OCI-LY7 (cell line): ENCODE data around the gene CFL1. TPM values are rescaled to one million over a fixed set of nuclear protein-coding genes. Genes with fewer than 3 reads are reported as not detected.

Experiments
- BruUV-seq: library from RNA; stranded (reverse); fragments of 400-500 nt; replicated peaks from 2 replicates; lab custom pipeline; 2021; lab: Mats Ljungman, UMichigan
- CTCF ChIA-PET: fragments of 300-600 bp; sonication (Branson Sonifier 250); formaldehyde crosslinking; loops from one replicate; lab custom pipeline; 2022; ENCODE audit warnings: antibody characterized with exemption; ENCODE audit not compliant: unreplicated experiment; lab: Charles Lee
- POLR2A ChIA-PET: fragments of 300-600 bp; sonication (Branson Sonifier 250); formaldehyde crosslinking; loops from one replicate; lab custom pipeline; 2022; ENCODE audit warnings: antibody characterized with exemption; lab: Charles Lee
- DNase-seq: peaks from one replicate; pipeline ENCODE4 v3.0.0-alpha.2; 2015; ENCODE audit warnings: low spot score
- H2AFZ ChIP-seq: fragments of 200-600 bp; sonication (generic), shearing (Covaris generic); 2 replicates; pipeline ENCODE4 v1.6.1; 2014; ENCODE audit warnings: mild to moderate bottlenecking, antibody characterized with exemption, low read length, moderate library complexity
- H3K27ac ChIP-seq: fragments of 200-600 bp; sonication (generic); 2 replicates; pipeline ENCODE4 v1.5.1; 2014; ENCODE audit warnings: mixed run types, low read depth, mild to moderate bottlenecking, moderate library complexity, low read length, inconsistent platforms; ENCODE audit not compliant: poor library complexity, severe bottlenecking
- H3K36me3 ChIP-seq: fragments of 200-600 bp; sonication (generic); 2 replicates; pipeline ENCODE4 v1.6.1; 2014; ENCODE audit warnings: mild to moderate bottlenecking, antibody characterized with exemption, low read length, moderate library complexity, mixed read lengths; ENCODE audit not compliant: insufficient read depth
- H3K4me1 ChIP-seq: fragments of 200-600 bp; sonication (generic); 2 replicates; pipeline ENCODE4 v1.5.1; 2014; ENCODE audit warnings: mild to moderate bottlenecking, low read length; ENCODE audit not compliant: insufficient read depth, poor library complexity, severe bottlenecking
- H3K4me2 ChIP-seq: fragments of 200-600 bp; sonication (generic); 2 replicates; pipeline ENCODE4 v1.6.1; 2014; ENCODE audit warnings: mild to moderate bottlenecking, low read length
- H3K4me3 ChIP-seq: fragments of 200-600 bp; sonication (generic); 2 replicates; pipeline ENCODE4 v1.5.1; 2014; ENCODE audit warnings: mild to moderate bottlenecking, low read depth, low read length; ENCODE audit not compliant: poor library complexity, severe bottlenecking
- H3K79me2 ChIP-seq: fragments of 200-600 bp; sonication (generic); 2 replicates; pipeline ENCODE4 v1.6.1; 2016; ENCODE audit warnings: low read depth, mild to moderate bottlenecking, low read length, moderate library complexity, mixed read lengths; ENCODE audit not compliant: insufficient read depth
- H3K9me2 ChIP-seq: fragments of 200-600 bp; sonication (generic); 2 replicates; pipeline ENCODE4 v1.6.1; 2016; ENCODE audit warnings: mild to moderate bottlenecking, low read length, mixed read lengths; ENCODE audit not compliant: insufficient read depth
- H3K9me3 ChIP-seq: fragments of 200-600 bp; sonication (generic); 2 replicates; pipeline ENCODE4 v1.6.1; 2014; ENCODE audit warnings: mild to moderate bottlenecking, mixed run types, low read length, mixed read lengths
- H4K20me1 ChIP-seq: fragments of 200-600 bp; sonication (generic); 2 replicates; pipeline ENCODE4 v1.6.1; 2014; ENCODE audit warnings: mild to moderate bottlenecking, antibody characterized with exemption, low read length, moderate library complexity, mixed read lengths; ENCODE audit not compliant: insufficient read depth
- CTCF ChIP-seq: fragments of 200-600 bp; sonication (generic); conservative IDR thresholded peaks from 2 replicates; pipeline ENCODE4 v1.5.1; 2014; ENCODE audit warnings: mild to moderate bottlenecking, antibody characterized with exemption, low read length, moderate library complexity, mixed read lengths
- EZH2phosphoT487 ChIP-seq: fragments of 200-600 bp; sonication (generic); IDR thresholded peaks from 2 replicates; pipeline ENCODE4 v1.6.1; 2018; ENCODE audit warnings: low read depth, borderline replicate concordance, mild to moderate bottlenecking, mixed run types, antibody characterized with exemption, low read length, moderate library complexity, mixed read lengths
- intact Hi-C: fragments of 100-400 bp; cut with micrococcal nuclease; formaldehyde crosslinking; loops from one replicate; pipeline ENCODE4 v1.10.0; 2022; ENCODE audit not compliant: unreplicated experiment
- total RNA-seq, 2 experiments: library from RNA; depleted of rRNA in 1 of 2; stranded (reverse); fragments of >200 nt in 1 of 2; shearing (Covaris generic) in 1 of 2; gene quantifications; 2 replicates each; pipeline ENCODE4 v1.2.3, GENCODE V29; 2014 to 2022

Gene CFL1
- total RNA-seq, 2 experiments from 2014 or later, result 1,019 to 1,119 TPM

- no TSS peak for BruUV-seq
- Histone ChIP-seq H3K27ac (peak overlapping the region; percentile 93), H2AFZ (no peak overlapping the region), H3K4me3 (peak overlapping the region; percentile 99), H4K20me1 (peaks cover 20% of the 10 kb centered on the region), H3K4me2 (peak overlapping the region; percentile 94), H3K36me3 (peaks cover 61% of the 10 kb centered on the region), H3K79me2 (peaks cover 47% of the 10 kb centered on the region), H3K4me1 (peaks cover 27% of the 10 kb centered on the region), H3K9me3 (0 out of 2 replicates have a peak, but pooled peaks cover 1% of the 10 kb centered on the region), H3K9me2 (no peaks in the 10 kb centered on the region)
- intact Hi-C loops, result loop anchor here (5.0 kb wide), 1 partner anchor 410 kb away; the partner anchor contains the start of gene RAB1B
- DNase-seq, result peak; percentile 80
- POLR2A ChIA-PET, result no interaction called here
- TF ChIP-seq CTCF (no peak), EZH2phosphoT487 (no peak)
- CTCF ChIA-PET, result no interaction called here
Observed at GRCh38 chr11:65856689-65857499, 1.1 kb downstream of the CFL1 start.

GRCh38 chr11:65855927-65856363, 2.0 kb downstream of the CFL1 start:
- H4K20me1 ChIP-seq, result peaks cover 16% of the 10 kb centered on the region
- peaks cover 7% of the 10 kb centered on the region; the same call in 1 of the 2 replicates for H3K9me3 ChIP-seq
- peaks cover 37% of the 10 kb centered on the region for H3K79me2 ChIP-seq
- H3K4me2 ChIP-seq, result peak overlapping the region; percentile 94
- no peaks in the 10 kb centered on the region for H3K9me2 ChIP-seq
- H3K4me1 ChIP-seq, result peaks cover 20% of the 10 kb centered on the region
- peak overlapping the region; percentile 99 for H3K4me3 ChIP-seq
- POLR2A ChIA-PET, result no interaction called here
- CTCF ChIA-PET, result no interaction called here
- H2AFZ ChIP-seq, result no peak overlapping the region
- BruUV-seq, result no TSS peak
- no peak for TF ChIP-seq EZH2phosphoT487
- TF ChIP-seq CTCF, result no peak
- H3K27ac ChIP-seq, result no peak overlapping the region
- H3K36me3 ChIP-seq, result peaks cover 66% of the 10 kb centered on the region
- DNase-seq, result no peak
- intact Hi-C loops, result loop anchor here (5.0 kb wide), 1 partner anchor 411 kb away; the partner anchor contains the start of gene RAB1B
